HG03025 (cell line): ENCODE measurements around the gene SAXO1.

Source experiments
- ATAC-seq: cut with Tn5 transposase; IDR thresholded peaks from one replicate; pipeline ENCODE4 v1.9.1; 2021; ENCODE audit warnings: mild to moderate bottlenecking, moderate library complexity; ENCODE audit not compliant: unreplicated experiment, low FRiP score

The SAXO1 gene

GRCh38 chr9:18920141-18921084, 112.6 kb downstream of the SAXO1 start:
- no peak for ATAC-seq

- no peak for ATAC-seq
Measured at GRCh38 chr9:18911714-18912342, 121.2 kb downstream of the SAXO1 start.

- no peak for ATAC-seq
Measured at GRCh38 chr9:18910916-18911315, 122.1 kb downstream of the SAXO1 start.

GRCh38 chr9:18910435-18910834, 122.6 kb downstream of the SAXO1 start:
- ATAC-seq = no peak

GRCh38 chr9:18909140-18910018, 123.6 kb downstream of the SAXO1 start:
- no peak for ATAC-seq

- no peak for ATAC-seq
Measured at GRCh38 chr9:18907927-18908625, 124.9 kb downstream of the SAXO1 start.

- no peak for ATAC-seq
Measured at GRCh38 chr9:18906656-18907395, 126.2 kb downstream of the SAXO1 start.

GRCh38 chr9:18905883-18906629, 127.0 kb downstream of the SAXO1 start:
- ATAC-seq = no peak

- no peak for ATAC-seq
Measured at GRCh38 chr9:18905028-18905882, 127.8 kb downstream of the SAXO1 start.

GRCh38 chr9:18903450-18903849, 129.6 kb downstream of the SAXO1 start:
- no peak for ATAC-seq

GRCh38 chr9:18896531-18897179, 136.4 kb downstream of the SAXO1 start:
- no peak for ATAC-seq

GRCh38 chr9:18896004-18896403, 137.0 kb downstream of the SAXO1 start:
- ATAC-seq = no peak

GRCh38 chr9:18893491-18893890, 139.5 kb downstream of the SAXO1 start:
- no peak for ATAC-seq

GRCh38 chr9:18893046-18893445, 140.0 kb downstream of the SAXO1 start:
- no peak for ATAC-seq

GRCh38 chr9:18891946-18892670, 140.9 kb downstream of the SAXO1 start:
- ATAC-seq = no peak

- ATAC-seq = no peak
Measured at GRCh38 chr9:18890372-18890771, 142.6 kb downstream of the SAXO1 start.

GRCh38 chr9:18889550-18889949, 143.5 kb downstream of the SAXO1 start:
- no peak for ATAC-seq
